NCI-H2196 (cell line): ENCODE data around the gene LARGE1.

ENCODE experiments used
- DNase-seq: peaks from one replicate; lab custom pipeline; 2025; ENCODE audit not compliant: unreplicated experiment; lab: John Stamatoyannopoulos, UW

Gene LARGE1

GRCh38 chr22:33735978-33736377, 184.3 kb downstream of the LARGE1 start:
- DNase-seq: no peak

GRCh38 chr22:33728847-33729246, 191.4 kb downstream of the LARGE1 start:
- DNase-seq: no peak

GRCh38 chr22:33726294-33726734, 194.0 kb downstream of the LARGE1 start:
- DNase-seq: no peak

- no peak for DNase-seq
These were observed 196.4 kb downstream of the LARGE1 start for GRCh38 chr22:33723915-33724314.

- no peak for DNase-seq
These were observed 197.5 kb downstream of the LARGE1 start for GRCh38 chr22:33722816-33723215.

- DNase-seq: no peak
These were observed 200.0 kb downstream of the LARGE1 start for GRCh38 chr22:33720166-33720878.

- no peak for DNase-seq
These were observed 202.4 kb downstream of the LARGE1 start for GRCh38 chr22:33717694-33718396.

GRCh38 chr22:33715237-33715985, 204.9 kb downstream of the LARGE1 start:
- no peak for DNase-seq

GRCh38 chr22:33710326-33710725, 209.9 kb downstream of the LARGE1 start:
- DNase-seq: no peak

GRCh38 chr22:33707581-33707980, 212.7 kb downstream of the LARGE1 start:
- no peak for DNase-seq

- no peak for DNase-seq
These were observed 214.2 kb downstream of the LARGE1 start for GRCh38 chr22:33706100-33706499.

GRCh38 chr22:33699176-33699575, 221.1 kb downstream of the LARGE1 start:
- no peak for DNase-seq

- DNase-seq: no peak
These were observed 222.6 kb downstream of the LARGE1 start for GRCh38 chr22:33697640-33698039.

GRCh38 chr22:33691057-33691630, 229.1 kb downstream of the LARGE1 start:
- DNase-seq: no peak

GRCh38 chr22:33688903-33689302, 231.4 kb downstream of the LARGE1 start:
- DNase-seq: no peak

GRCh38 chr22:33687464-33687863, 232.8 kb downstream of the LARGE1 start:
- no peak for DNase-seq

GRCh38 chr22:33684087-33684486, 236.2 kb downstream of the LARGE1 start:
- no peak for DNase-seq

- no peak for DNase-seq
These were observed 237.3 kb downstream of the LARGE1 start for GRCh38 chr22:33682927-33683326.

GRCh38 chr22:33680632-33681031, 239.6 kb downstream of the LARGE1 start:
- no peak for DNase-seq

GRCh38 chr22:33678523-33678922, 241.8 kb downstream of the LARGE1 start:
- DNase-seq: no peak

- no peak for DNase-seq
These were observed 242.7 kb downstream of the LARGE1 start for GRCh38 chr22:33677536-33677935.
